ENCODE data around the gene LRRC4C. TPM values are rescaled to one million over a fixed set of nuclear protein-coding genes. Genes with fewer than 3 reads are reported as not detected.
"Not testable (repeated sequence)": the region's sequence is repeated elsewhere in the genome, so short reads cannot be mapped to it uniquely, and the experiment has no call there.

Gene LRRC4C
- polyA plus RNA-seq, 1 experiment = not detected

GRCh38 chr11:40877981-40878380 is 581.5 kb downstream of the LRRC4C start:
- no peak for DNase-seq (ENCODE audit: low read depth)
- TF ChIP-seq CTCF (IDR thresholded peaks at IDR 0.05; ENCODE audit: insufficient read depth, low read depth, low read length) = no peak
- ChIA-PET CTCF (no interaction called here), POLR2A (no interaction called here)
- no peaks in the 10 kb centered on the region for H3K27me3 ChIP-seq (ENCODE audit: control insufficient read depth, insufficient read depth, low read length)
- no peak overlapping the region for H3K4me3 ChIP-seq (ENCODE audit: low read depth, low read length)
- H3K36me3 ChIP-seq (ENCODE audit: control insufficient read depth, insufficient read depth, low read length) = no peaks in the 10 kb centered on the region

- TF ChIP-seq CTCF (IDR thresholded peaks at IDR 0.05; ENCODE audit: insufficient read depth, low read depth, low read length) = no peak
- no peaks in the 10 kb centered on the region for H3K36me3 ChIP-seq (ENCODE audit: control insufficient read depth, insufficient read depth, low read length)
- no peak for DNase-seq (ENCODE audit: low read depth)
- POLR2A ChIA-PET = no interaction called here
- no peaks in the 10 kb centered on the region for H3K27me3 ChIP-seq (ENCODE audit: control insufficient read depth, insufficient read depth, low read length)
- no peak overlapping the region for H3K4me3 ChIP-seq (ENCODE audit: low read depth, low read length)
- CTCF ChIA-PET = no interaction called here
Observed at GRCh38 chr11:40877256-40877655, 582.2 kb downstream of the LRRC4C start.

GRCh38 chr11:40867991-40868632 is 591.3 kb downstream of the LRRC4C start:
- no peak for DNase-seq (ENCODE audit: low read depth)
- H3K4me3 ChIP-seq (ENCODE audit: low read depth, low read length) = no peak overlapping the region
- ChIA-PET POLR2A (no interaction called here), CTCF (no interaction called here)
- no peaks in the 10 kb centered on the region for H3K36me3 ChIP-seq (ENCODE audit: control insufficient read depth, insufficient read depth, low read length)
- H3K27me3 ChIP-seq (ENCODE audit: control insufficient read depth, insufficient read depth, low read length) = no peaks in the 10 kb centered on the region
- no peak for TF ChIP-seq CTCF (IDR thresholded peaks at IDR 0.05; ENCODE audit: insufficient read depth, low read depth, low read length)

- H3K4me3 ChIP-seq (ENCODE audit: low read depth, low read length); H3K36me3 ChIP-seq (ENCODE audit: control insufficient read depth, insufficient read depth, low read length); POLR2A ChIA-PET; CTCF ChIA-PET; DNase-seq (ENCODE audit: low read depth); H3K27me3 ChIP-seq (ENCODE audit: control insufficient read depth, insufficient read depth, low read length): not testable (repeated sequence)
Observed at GRCh38 chr11:40857754-40858153, 601.7 kb downstream of the LRRC4C start.

- DNase-seq (ENCODE audit: low read depth) = no peak
- H3K4me3 ChIP-seq (ENCODE audit: low read depth, low read length) = no peak overlapping the region
- no peaks in the 10 kb centered on the region for H3K27me3 ChIP-seq (ENCODE audit: control insufficient read depth, insufficient read depth, low read length)
- CTCF ChIA-PET = no interaction called here
- POLR2A ChIA-PET = no interaction called here
- no peak for TF ChIP-seq CTCF (IDR thresholded peaks at IDR 0.05; ENCODE audit: insufficient read depth, low read depth, low read length)
- H3K36me3 ChIP-seq (ENCODE audit: control insufficient read depth, insufficient read depth, low read length) = no peaks in the 10 kb centered on the region
Observed at GRCh38 chr11:40842750-40843339, 616.6 kb downstream of the LRRC4C start.

- CTCF ChIA-PET = no interaction called here
- TF ChIP-seq CTCF (IDR thresholded peaks at IDR 0.05; ENCODE audit: insufficient read depth, low read depth, low read length) = no peak
- no peaks in the 10 kb centered on the region for H3K27me3 ChIP-seq (ENCODE audit: control insufficient read depth, insufficient read depth, low read length)
- POLR2A ChIA-PET = no interaction called here
- H3K4me3 ChIP-seq (ENCODE audit: low read depth, low read length) = no peak overlapping the region
- DNase-seq (ENCODE audit: low read depth) = no peak
- H3K36me3 ChIP-seq (ENCODE audit: control insufficient read depth, insufficient read depth, low read length) = no peaks in the 10 kb centered on the region
Observed at GRCh38 chr11:40841231-40841630, 618.2 kb downstream of the LRRC4C start.

Data from BJ (cell line).